GM19438 (cell line): ENCODE results near the gene LRFN2.

Source experiments
- ATAC-seq: cut with Tn5 transposase; IDR thresholded peaks from one replicate; pipeline ENCODE4 v1.9.1; 2021; ENCODE audit warnings: low read depth; ENCODE audit not compliant: unreplicated experiment

The LRFN2 gene

DNA sequence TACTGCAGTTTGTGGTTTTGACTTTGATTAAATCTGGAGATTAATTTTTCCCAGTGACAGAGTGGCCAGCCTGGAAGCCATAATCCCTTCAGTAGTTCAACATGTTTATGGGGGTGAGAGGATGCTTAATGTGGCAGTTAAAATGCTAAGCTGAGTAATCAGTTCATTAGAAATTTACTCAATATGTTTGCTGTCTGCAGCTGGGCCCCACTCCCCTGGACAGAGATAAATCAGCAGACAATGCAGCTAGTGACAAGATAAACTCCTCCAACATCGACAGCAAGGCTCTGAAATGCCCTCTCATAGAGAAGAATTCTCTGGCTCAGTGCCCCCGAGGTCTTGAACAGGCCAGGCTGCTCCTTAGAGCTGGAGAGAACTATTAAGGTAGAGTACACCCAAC is 101.9 kb downstream of the LRFN2 start:
- ATAC-seq, result no peak

GRCh38 chr6:40484066-40484465 is 103.1 kb downstream of the LRFN2 start:
- ATAC-seq, result no peak

DNA sequence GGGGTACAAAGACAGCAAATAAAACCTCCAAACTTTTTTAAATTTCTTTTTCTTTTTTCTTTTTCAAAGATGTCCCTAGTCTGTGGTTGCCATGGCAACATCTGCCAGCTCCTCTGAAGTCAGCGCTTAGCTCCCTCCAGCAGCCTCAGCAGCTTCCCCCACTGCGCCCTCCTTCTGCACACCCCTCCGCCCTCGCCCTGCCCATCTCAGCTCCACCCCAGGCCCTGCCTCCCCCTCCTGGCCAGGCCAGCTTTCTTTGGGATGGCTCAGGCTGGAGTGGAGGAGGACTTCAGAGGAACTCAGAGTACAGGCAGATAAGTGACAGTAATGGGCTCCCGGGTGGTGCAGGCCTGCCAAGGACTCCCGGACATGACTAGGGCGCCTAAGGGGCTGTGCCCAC is 104.6 kb downstream of the LRFN2 start:
- no peak for ATAC-seq

DNA sequence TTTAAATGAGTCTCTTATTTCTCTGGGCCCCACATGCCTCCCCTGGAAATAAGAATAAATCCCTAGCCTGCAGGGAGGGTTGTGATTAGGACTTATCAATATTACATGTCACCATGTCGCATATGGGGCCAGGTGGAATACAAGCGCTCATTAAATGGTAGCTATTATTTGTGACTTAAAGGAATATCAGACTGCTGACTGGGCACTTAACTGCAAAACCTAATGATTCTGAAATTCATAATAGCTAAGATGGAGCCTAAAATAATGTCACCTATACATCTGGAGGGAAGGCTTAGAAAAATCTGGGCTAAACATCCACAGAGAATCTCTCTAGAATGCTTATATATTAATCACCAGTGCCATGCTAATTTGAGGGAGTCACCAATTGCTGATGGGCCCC is 106.5 kb downstream of the LRFN2 start:
- no peak for ATAC-seq

DNA sequence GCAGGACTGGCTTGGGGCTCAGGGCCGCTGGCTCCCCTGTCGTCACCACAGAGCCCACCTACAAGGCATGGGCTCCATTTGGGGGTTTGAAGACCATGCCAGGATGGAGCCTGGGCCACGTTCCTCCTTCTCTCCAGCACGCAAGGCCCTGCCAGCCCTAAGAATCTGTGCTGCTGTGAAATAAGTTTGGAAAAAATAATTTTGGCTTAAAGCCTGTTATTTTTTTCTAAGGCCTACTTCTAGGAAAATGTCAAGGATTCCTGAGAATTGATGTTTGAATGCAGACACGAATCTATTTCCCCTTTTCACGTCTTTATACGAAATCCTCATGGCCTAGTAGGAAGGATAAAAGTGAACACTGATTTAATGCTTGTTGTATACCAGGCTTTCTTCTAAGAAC is 107.5 kb downstream of the LRFN2 start:
- no peak for ATAC-seq

DNA sequence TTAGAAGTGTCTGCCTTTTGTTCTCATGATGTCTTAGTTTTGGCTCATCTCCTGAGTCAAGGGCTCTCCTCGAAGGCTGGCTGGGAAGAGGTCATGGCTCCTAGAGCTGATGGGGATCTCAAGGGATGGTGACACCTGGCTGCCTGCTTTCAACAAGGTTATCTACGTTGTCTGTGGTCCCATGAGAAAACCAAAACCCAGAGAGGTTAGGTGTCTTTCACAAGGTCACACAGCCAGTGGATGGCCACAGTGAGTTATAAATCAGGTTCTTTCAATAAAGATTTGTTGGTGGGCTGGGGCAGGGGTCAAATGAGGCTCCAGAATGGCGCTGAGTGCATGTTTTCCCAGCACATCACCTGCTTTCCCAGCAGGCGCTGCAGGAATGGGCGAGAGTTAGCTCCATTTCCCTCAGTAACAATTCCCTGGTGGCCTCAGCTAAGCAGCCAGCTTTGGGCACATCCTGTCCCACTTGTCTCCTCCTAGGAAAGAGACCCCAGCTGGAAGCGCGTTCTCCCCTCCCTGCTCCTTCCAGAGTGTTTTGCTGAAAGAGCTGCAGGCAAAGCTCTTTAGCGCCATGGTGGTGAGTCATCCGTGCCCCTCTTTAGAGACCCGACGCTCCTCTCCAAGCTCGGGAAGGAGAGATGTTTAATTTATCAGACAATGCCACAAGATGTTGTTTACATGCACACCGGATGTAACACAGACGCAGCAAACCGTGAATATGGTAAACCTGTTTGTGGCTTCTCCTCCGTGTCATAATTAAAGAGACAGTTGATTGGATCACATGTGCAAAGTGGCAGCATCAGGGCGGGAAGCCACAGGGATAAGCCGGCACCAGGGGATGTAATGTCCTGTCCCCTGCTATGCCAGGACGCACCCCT is 109.7 kb downstream of the LRFN2 start:
- ATAC-seq, result no peak

DNA sequence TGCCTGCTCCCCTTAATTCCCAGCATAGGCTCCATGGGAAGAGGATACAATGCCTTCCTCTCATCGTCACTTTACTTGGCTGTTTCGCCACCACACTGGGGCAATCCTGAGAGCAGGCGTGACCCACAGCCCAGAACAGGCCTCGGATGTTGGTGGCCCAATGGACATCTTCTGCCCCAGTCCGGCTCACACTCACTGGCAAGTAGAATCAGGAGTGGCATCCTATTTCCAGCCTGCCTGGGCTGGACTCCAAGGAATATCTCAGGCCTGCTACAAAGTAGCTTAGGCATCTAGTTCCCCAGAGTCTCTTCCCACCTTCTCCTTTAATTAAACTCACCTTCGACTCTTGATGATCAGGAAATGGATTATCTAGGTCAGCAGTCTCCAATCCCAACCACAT is 110.5 kb downstream of the LRFN2 start:
- ATAC-seq, result no peak

DNA sequence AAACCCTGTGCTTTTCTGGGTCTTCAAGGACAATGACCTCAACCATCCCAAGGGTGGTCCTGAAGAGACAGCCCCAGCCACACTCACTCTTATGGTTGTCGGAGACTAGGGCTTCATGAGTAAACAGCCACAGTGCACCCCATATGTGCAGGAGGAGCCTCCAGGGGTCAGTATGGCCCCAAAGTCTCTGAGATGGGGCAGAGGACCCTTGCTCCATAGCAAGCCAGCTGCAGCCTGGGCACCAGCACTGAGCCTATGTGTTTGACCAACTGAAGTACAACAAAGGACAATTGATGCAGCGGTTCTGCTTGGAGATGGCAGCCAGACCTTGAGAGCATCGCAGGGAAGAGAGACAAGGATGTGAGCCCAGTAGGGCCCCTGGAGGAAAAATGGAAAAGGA is 112.2 kb downstream of the LRFN2 start:
- ATAC-seq, result no peak

DNA sequence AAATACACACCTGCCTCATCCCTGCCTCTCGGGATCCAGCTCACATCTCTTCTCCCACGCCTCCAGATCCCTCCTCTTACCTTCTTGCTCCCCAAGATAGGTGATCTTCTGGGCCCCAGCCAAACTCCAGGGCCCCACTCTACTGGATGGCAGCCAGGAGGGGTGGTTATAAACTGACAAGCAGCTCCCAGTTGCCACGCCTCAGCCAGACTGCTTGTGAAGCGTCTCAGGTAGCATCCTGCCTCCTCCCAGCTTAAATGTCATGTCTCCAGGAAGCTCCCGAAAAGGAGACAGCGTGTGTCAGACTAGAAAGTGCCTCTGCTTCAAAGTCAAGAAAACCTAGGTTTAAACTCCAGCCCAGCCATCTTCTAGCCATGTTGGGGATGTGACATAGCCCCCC is 114.1 kb downstream of the LRFN2 start:
- no peak for ATAC-seq

DNA sequence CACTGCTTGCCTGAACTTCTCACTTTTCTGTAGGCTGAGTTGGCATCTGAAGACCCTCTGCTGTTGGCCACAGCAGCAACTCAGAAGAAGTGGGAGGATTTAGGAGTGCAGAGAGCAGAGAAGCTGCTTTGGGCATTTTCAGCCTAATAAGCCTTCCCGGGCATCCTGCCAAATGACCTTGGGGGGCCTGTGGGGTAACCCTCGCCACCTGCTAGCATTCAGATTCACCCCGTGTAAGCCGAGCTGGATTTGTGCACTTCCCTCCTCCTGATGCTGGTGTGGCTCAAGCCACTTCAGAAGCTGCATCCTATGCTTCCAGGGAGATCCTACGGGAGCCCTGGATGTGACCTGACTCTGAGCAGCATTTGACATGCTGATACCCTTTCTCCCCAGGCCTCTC is 114.8 kb downstream of the LRFN2 start:
- no peak for ATAC-seq

- no peak for ATAC-seq
These were observed 115.9 kb downstream of the LRFN2 start for GRCh38 chr6:40471243-40471642.

DNA sequence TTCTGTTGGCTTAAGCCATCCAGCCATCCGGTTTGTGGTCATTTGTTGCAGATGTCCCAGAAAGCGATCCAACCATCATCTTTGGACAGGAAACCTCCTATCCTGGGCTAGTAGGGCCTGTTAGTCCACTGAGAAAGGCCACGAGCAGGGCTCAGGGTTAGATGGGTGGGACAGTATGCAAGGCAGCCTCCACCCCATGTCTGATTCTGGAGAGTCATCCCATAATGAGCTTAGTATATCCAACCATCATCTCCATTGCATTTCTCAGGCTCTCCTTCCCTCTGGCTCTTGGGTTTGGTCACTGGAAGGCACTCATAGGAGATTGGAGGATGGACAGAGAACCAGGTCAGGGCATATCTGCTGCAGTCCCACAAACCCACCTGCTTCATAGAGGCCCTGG is 117.8 kb downstream of the LRFN2 start:
- no peak for ATAC-seq

DNA sequence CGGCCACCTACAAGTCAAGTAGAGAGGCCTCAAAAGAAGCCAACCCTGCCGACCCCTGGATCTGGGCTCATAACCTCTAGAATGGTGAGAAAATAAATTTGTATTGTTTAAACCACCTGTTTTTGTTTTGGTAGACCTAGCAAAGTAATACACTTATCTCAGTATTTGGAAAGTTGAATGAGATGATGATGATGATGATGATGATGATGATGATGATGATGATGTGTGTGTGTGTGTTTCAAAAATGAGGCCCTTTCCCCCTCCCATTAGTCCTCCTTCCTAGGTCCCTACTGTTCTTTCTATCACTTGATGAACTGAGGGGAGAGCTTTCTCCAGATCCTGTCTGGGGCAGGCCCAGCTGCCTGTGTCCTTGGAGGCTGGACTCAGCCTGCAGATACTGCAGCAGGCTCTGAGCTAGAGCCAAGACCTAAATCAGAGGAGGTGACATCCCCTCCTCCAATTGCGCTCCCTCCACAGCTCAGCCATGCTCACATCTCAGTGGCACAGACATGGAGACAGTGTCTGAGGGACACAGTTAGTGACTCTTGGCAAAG is 120.1 kb downstream of the LRFN2 start:
- ATAC-seq, result no peak

DNA sequence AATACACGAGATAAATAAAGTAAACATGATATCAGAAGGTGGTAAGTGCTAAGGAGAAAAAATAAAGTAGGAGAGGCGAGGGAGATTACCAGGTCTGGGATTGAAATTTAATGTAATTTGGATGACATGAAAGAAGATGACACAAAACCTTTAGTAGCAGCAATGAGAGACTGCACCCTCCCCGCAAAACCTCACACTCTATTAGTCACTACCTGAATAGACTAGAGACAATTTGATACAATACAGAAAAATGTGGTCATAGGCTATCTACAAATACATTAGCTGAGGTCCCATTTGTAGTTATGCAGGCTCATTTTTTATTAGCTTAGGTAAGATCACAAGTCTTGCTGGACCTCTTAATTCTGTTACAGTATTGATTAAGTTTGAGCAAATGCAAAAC is 125.5 kb downstream of the LRFN2 start:
- no peak for ATAC-seq

- ATAC-seq, result no peak
These were observed 126.8 kb downstream of the LRFN2 start for GRCh38 chr6:40460380-40460779.

- no peak for ATAC-seq
These were observed 129.9 kb downstream of the LRFN2 start for GRCh38 chr6:40457261-40457660.

DNA sequence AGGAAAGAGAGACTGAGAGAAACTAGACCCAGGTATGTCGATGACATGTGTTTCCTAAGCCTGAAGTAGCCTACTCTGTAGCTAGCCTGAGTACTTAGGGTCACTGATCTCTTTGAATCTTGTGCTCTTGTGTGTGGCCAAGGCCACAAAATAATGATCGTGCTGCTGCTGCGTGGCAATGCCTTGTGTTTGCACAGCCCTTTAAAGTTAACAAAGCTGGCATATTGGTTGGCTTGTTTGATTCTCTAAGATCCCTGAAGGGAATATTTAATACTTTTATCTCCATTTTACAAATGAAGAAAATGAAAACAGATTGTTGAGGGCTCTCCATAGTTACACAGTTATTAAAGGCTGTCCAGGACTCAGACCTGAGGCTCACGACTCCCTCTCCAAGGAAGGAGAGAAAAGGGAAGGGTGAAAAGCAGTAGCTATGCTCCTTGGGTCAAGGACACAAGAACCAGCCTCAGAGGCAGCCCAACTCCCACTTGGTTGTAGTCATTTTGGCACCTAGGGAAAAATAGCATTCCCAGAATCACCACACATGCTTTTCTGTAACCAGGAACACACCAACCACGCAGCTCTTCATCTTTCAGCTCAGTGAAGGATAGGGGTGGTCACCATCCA is 130.7 kb downstream of the LRFN2 start:
- no peak for ATAC-seq

- ATAC-seq, result no peak
These were observed 131.3 kb downstream of the LRFN2 start for GRCh38 chr6:40455686-40456389.

- ATAC-seq, result no peak
These were observed 136.7 kb downstream of the LRFN2 start for GRCh38 chr6:40450483-40450882.

GRCh38 chr6:40444811-40445210 is 142.4 kb downstream of the LRFN2 start:
- no peak for ATAC-seq

- no peak for ATAC-seq
These were observed 142.9 kb downstream of the LRFN2 start for GRCh38 chr6:40444312-40444711.
